SU-DHL-6 (cell line): ENCODE measurements around the gene ZCCHC13.

Experiments
- H2AFZ ChIP-seq: fragments of 200-600 bp; sonication (generic); 2 replicates; pipeline ENCODE4 v1.6.1; 2014; ENCODE audit warnings: low read depth, mild to moderate bottlenecking, moderate library complexity, mixed read lengths, antibody characterized with exemption, low read length; ENCODE audit not compliant: severe bottlenecking
- H3F3A ChIP-seq: fragments of 200-600 bp; shearing (Covaris generic); 2 replicates; pipeline ENCODE4 v1.6.0; 2016; ENCODE audit warnings: antibody characterized with exemption, mild to moderate bottlenecking; ENCODE audit not compliant: insufficient read depth
- H3K27ac ChIP-seq: fragments of 200-600 bp; sonication (generic); 2 replicates; pipeline ENCODE4 v1.5.1; 2016; ENCODE audit warnings: low read depth, mild to moderate bottlenecking, low read length, moderate library complexity, mixed read lengths
- H3K27me3 ChIP-seq: fragments of 200-600 bp; sonication (generic), shearing (Covaris generic); 2 replicates; pipeline ENCODE4 v1.6.0; 2014; ENCODE audit warnings: mild to moderate bottlenecking, low read length
- H3K36me3 ChIP-seq: fragments of 200-600 bp; sonication (generic); 2 replicates; pipeline ENCODE4 v1.6.1; 2014; ENCODE audit warnings: mild to moderate bottlenecking, low read length, mixed read lengths
- H3K4me2 ChIP-seq: fragments of 300-600, 200-600 bp; shearing (Covaris generic), sonication (generic); 2 replicates; pipeline ENCODE4 v1.6.0; 2014; ENCODE audit warnings: low read length, low read depth, mild to moderate bottlenecking; ENCODE audit not compliant: poor library complexity, severe bottlenecking
- H3K4me3 ChIP-seq: fragments of 200-600 bp; sonication (generic); 2 replicates; pipeline ENCODE4 v1.5.1; 2014; ENCODE audit warnings: antibody characterized with exemption, low read length, mild to moderate bottlenecking, mixed read lengths; ENCODE audit not compliant: insufficient read depth, poor library complexity, severe bottlenecking
- H3K79me2 ChIP-seq: fragments of 200-600 bp; sonication (generic); 2 replicates; pipeline ENCODE4 v1.6.1; 2014; ENCODE audit warnings: mild to moderate bottlenecking, low read length, moderate library complexity; ENCODE audit not compliant: insufficient read depth
- H3K9ac ChIP-seq: fragments of 200-600 bp; sonication (generic); 2 replicates; pipeline ENCODE4 v1.7.0; 2014; ENCODE audit warnings: mild to moderate bottlenecking, low read length
- H3K9me2 ChIP-seq: fragments of 200-600 bp; sonication (generic); replicated peaks from 2 replicates; pipeline ENCODE4 v1.6.1; 2014; ENCODE audit warnings: low read length; ENCODE audit not compliant: insufficient read depth
- H3K9me3 ChIP-seq: fragments of 200-600 bp; sonication (generic); 2 replicates; pipeline ENCODE4 v1.6.1; 2014; ENCODE audit warnings: low read length, mixed read lengths; ENCODE audit not compliant: insufficient read depth
- H4K20me1 ChIP-seq: fragments of 200-600 bp; sonication (generic); 2 replicates; pipeline ENCODE4 v1.6.1; 2014; ENCODE audit warnings: low read depth, mild to moderate bottlenecking, antibody characterized with exemption, low read length, moderate library complexity, mixed read lengths
- EZH2phosphoT487 ChIP-seq: fragments of 200-600 bp; sonication (generic), shearing (Covaris generic); conservative IDR thresholded peaks from 2 replicates; pipeline ENCODE4 v1.6.1; 2018; ENCODE audit warnings: mild to moderate bottlenecking, antibody characterized with exemption, low read length, moderate library complexity, mixed read lengths
- TF ChIP-seq, protein P1 (sequence below): fragments of 200-600 bp; sonication (generic); IDR thresholded peaks from one replicate; pipeline ENCODE4 v1.5.1; 2017; ENCODE audit warnings: antibody characterized with exemption, mild to moderate bottlenecking, low read length, moderate library complexity; ENCODE audit not compliant: insufficient read depth, poor library complexity, severe bottlenecking

ZCCHC13 gene

DNA sequence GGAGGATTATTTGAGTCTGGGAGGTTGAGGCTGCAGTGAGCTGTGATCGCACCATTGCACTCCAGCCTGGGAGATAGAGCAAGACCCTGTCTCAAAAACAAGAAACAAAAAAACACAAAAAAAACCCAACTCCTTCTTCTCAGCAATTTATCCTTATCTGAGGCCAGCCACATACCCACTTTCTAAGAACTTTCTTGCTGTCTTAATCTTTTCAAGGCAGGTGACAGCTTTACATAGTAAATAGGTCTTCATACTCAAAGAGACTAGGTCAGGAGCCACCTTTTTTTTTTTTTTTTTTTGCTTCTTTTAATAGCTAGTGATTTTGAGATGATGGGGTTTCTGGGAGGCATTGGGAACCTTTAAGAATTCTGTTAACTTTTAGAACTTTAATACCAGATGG is 26.1 kb upstream of the ZCCHC13 start:
- Histone ChIP-seq H3K27ac (no peak overlapping the region), H3K4me3 (no peak overlapping the region), H3K4me2 (no peak overlapping the region), H2AFZ (no peak overlapping the region), H3F3A (no peaks in the 10 kb centered on the region), H3K9ac (no peak overlapping the region), H3K9me2 (no peaks in the 10 kb centered on the region), H4K20me1 (no peaks in the 10 kb centered on the region), H3K9me3 (no peaks in the 10 kb centered on the region), H3K27me3 (no peaks in the 10 kb centered on the region), H3K79me2 (0 out of 2 replicates have a peak, but pooled peaks cover under 1% of the 10 kb centered on the region), H3K36me3 (0 out of 2 replicates have a peak, but pooled peaks cover 2% of the 10 kb centered on the region)
- no peak for TF ChIP-seq EZH2phosphoT487
- TF ChIP-seq, protein P1, sequence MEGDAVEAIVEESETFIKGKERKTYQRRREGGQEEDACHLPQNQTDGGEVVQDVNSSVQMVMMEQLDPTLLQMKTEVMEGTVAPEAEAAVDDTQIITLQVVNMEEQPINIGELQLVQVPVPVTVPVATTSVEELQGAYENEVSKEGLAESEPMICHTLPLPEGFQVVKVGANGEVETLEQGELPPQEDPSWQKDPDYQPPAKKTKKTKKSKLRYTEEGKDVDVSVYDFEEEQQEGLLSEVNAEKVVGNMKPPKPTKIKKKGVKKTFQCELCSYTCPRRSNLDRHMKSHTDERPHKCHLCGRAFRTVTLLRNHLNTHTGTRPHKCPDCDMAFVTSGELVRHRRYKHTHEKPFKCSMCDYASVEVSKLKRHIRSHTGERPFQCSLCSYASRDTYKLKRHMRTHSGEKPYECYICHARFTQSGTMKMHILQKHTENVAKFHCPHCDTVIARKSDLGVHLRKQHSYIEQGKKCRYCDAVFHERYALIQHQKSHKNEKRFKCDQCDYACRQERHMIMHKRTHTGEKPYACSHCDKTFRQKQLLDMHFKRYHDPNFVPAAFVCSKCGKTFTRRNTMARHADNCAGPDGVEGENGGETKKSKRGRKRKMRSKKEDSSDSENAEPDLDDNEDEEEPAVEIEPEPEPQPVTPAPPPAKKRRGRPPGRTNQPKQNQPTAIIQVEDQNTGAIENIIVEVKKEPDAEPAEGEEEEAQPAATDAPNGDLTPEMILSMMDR: no peak

DNA sequence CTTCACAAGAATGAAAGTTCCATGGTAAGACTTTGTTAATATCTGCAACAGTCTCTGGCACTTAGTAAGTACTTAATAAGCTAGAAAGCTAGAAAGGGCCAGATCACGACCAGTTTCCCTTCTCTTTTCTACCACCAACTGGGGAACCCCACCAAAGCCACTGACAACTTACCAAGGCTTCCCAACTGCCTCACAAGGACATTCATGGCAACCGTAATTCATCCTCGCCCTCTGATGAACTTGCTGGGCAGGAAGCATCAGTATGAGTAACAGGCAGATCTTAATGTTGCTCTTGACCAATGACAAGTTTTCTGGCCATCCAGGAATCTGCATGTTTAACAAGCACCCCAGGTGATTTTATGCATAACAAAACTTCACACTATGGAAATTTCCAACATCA is 23.2 kb upstream of the ZCCHC13 start:
- peaks cover 21% of the 10 kb centered on the region; the same call in 1 of the 2 replicates for H3K79me2 ChIP-seq
- 0 out of 2 replicates have a peak, but pooled peaks cover 2% of the 10 kb centered on the region for H3K36me3 ChIP-seq
- H2AFZ ChIP-seq: no peak overlapping the region
- no peak overlapping the region for H3K27ac ChIP-seq
- TF ChIP-seq, protein P1: no peak
- TF ChIP-seq EZH2phosphoT487: no peak
- H3K4me3 ChIP-seq: no peak overlapping the region
- H3K27me3 ChIP-seq: no peaks in the 10 kb centered on the region
- H3K9ac ChIP-seq: no peak overlapping the region
- H3K4me2 ChIP-seq: no peak overlapping the region
- H3K9me3 ChIP-seq: no peaks in the 10 kb centered on the region
- no peaks in the 10 kb centered on the region for H3K9me2 ChIP-seq
- H4K20me1 ChIP-seq: no peaks in the 10 kb centered on the region
- no peaks in the 10 kb centered on the region for H3F3A ChIP-seq

DNA sequence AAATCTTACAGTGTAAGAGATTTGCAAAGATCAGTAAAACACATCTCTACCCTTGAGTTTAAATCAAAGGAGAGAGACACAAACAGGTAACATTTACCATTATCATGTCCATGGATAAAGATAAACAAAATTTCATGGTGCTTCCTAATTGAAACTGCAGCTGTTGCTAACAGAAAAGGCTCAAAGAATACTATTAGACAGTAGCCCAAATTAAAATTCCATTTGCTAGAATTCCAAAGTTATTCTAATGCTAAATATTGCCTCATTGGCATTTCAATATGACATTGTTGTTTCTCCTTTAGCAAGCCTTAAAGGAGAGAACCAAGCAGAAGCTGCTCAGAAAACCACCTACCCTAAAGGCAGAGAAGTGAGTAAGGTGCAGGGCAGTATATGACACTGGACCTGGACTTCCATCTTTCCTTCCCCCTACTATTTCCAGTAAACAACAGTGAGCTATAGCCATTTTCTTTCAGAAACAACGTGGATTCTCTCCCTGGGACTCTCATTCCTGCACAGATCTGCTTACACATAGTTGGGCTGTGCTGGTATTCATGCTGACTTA is 19.5 kb upstream of the ZCCHC13 start:
- H3K9me3 ChIP-seq: no peaks in the 10 kb centered on the region
- H3K79me2 ChIP-seq: peaks cover 57% of the 10 kb centered on the region
- 0 out of 2 replicates have a peak, but pooled peaks cover 2% of the 10 kb centered on the region for H3K36me3 ChIP-seq
- no peaks in the 10 kb centered on the region for H3K9me2 ChIP-seq
- no peak overlapping the region for H2AFZ ChIP-seq
- H3K4me2 ChIP-seq: no peak overlapping the region
- no peaks in the 10 kb centered on the region for H4K20me1 ChIP-seq
- H3K4me3 ChIP-seq: no peak overlapping the region
- no peaks in the 10 kb centered on the region for H3F3A ChIP-seq
- no peak overlapping the region for H3K27ac ChIP-seq
- no peak for TF ChIP-seq EZH2phosphoT487
- TF ChIP-seq, protein P1: no peak
- H3K27me3 ChIP-seq: no peaks in the 10 kb centered on the region
- H3K9ac ChIP-seq: no peak overlapping the region
